Measurements from ENCODE around the gene TYSND1.

The TYSND1 gene

DNA sequence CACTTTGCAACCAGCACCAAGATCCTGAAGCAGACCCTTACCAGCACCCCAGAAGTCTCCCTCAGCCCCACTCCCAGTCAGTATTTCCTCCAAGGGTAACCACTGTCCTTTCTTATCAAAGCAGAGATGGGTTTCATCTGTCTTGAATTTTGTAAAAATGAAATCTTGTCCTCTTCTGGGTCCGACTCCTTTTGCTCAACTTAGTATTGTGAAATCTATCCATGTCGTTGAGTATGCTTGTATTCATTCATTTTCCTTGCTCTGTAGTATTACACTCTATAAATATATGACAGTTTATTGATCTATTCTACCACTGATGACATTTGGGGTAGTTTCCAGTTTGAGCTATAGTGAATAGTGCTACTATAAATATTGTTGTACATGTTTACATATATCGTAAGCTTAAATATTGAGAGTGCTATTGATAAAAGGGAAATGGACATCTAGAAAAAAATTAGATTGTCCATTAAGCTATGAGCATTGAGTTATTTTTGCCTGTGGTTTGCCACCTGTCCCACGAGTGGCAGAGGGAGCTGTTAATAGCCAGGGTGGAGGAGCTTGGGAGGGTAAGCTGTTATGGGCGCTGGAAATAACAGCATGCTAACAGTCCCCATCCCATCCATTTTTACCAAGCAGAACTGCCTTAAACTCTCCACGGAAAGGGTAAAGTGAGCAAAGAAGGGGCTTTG is 50.3 kb downstream of the TYSND1 start:
- H3K9me3 ChIP-seq (ENCODE audit: control insufficient read depth in 2 of 2, low read length in 2 of 2): no peaks in the 10 kb centered on the region
- H3K4me3 ChIP-seq (ENCODE audit: low read length in 2 of 2): no peak overlapping the region
- no peak overlapping the region for H3K9ac ChIP-seq (ENCODE audit: low read depth in 1 of 2, low read length in 2 of 2)
- peaks cover 5 to 9% of the 10 kb centered on the region in 2 donors for H3K36me3 ChIP-seq (ENCODE audit: control insufficient read depth in 2 of 2, insufficient read depth in 2 of 2, low read length in 2 of 2)
- H3K4me1 ChIP-seq (ENCODE audit: control insufficient read depth in 2 of 2, insufficient read depth in 2 of 2, low read length in 2 of 2): no peaks in the 10 kb centered on the region
- no peak overlapping the region for H3K27ac ChIP-seq (ENCODE audit: low read depth in 2 of 2, low read length in 2 of 2)
- H3K27me3 ChIP-seq (ENCODE audit: control insufficient read depth in 2 of 2, insufficient read depth in 2 of 2, low read length in 2 of 2): no peaks in the 10 kb centered on the region

DNA sequence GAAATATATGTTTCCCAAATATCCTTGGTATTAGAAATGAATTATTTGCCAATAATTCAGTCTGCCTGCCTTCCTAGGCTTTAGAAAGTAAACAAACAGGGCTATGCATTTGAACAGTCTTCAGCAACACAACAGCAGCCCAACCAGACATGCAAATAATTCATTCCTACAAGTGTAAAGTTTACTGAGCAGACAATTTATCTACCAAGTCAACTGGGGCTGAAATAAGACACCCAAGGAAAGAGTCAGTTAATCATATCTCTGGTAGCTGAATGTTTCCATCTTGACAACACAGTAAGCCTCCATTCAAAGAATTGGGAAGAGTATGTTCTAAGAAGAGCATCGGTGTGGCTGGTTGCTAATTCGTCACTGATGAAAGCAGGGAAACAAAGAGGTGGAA is 52.2 kb downstream of the TYSND1 start:
- no peaks in the 10 kb centered on the region for H3K27me3 ChIP-seq (ENCODE audit: control insufficient read depth in 2 of 2, insufficient read depth in 2 of 2, low read length in 2 of 2)
- H3K27ac ChIP-seq (ENCODE audit: low read depth in 2 of 2, low read length in 2 of 2): no peak overlapping the region
- H3K9ac ChIP-seq (ENCODE audit: low read depth in 1 of 2, low read length in 2 of 2): no peak overlapping the region
- no peak overlapping the region for H3K4me3 ChIP-seq (ENCODE audit: low read length in 2 of 2)
- peaks cover 0 to 6% of the 10 kb centered on the region in 2 donors for H3K36me3 ChIP-seq (ENCODE audit: control insufficient read depth in 2 of 2, insufficient read depth in 2 of 2, low read length in 2 of 2)
- H3K4me1 ChIP-seq (ENCODE audit: control insufficient read depth in 2 of 2, insufficient read depth in 2 of 2, low read length in 2 of 2): no peaks in the 10 kb centered on the region
- H3K9me3 ChIP-seq (ENCODE audit: control insufficient read depth in 2 of 2, low read length in 2 of 2): no peaks in the 10 kb centered on the region

GRCh38 chr10:70093335-70093944 is 53.1 kb downstream of the TYSND1 start:
- Histone ChIP-seq H3K27me3 (ENCODE audit: control insufficient read depth in 2 of 2, insufficient read depth in 2 of 2, low read length in 2 of 2) (no peaks in the 10 kb centered on the region), H3K4me1 (ENCODE audit: control insufficient read depth in 2 of 2, insufficient read depth in 2 of 2, low read length in 2 of 2) (no peaks in the 10 kb centered on the region), H3K36me3 (ENCODE audit: control insufficient read depth in 2 of 2, insufficient read depth in 2 of 2, low read length in 2 of 2) (peaks cover 0 to 6% of the 10 kb centered on the region in 2 donors), H3K27ac (ENCODE audit: low read depth in 2 of 2, low read length in 2 of 2) (no peak overlapping the region), H3K4me3 (ENCODE audit: low read length in 2 of 2) (no peak overlapping the region), H3K9ac (ENCODE audit: low read depth in 1 of 2, low read length in 2 of 2) (no peak overlapping the region), H3K9me3 (ENCODE audit: control insufficient read depth in 2 of 2, low read length in 2 of 2) (no peaks in the 10 kb centered on the region)

DNA sequence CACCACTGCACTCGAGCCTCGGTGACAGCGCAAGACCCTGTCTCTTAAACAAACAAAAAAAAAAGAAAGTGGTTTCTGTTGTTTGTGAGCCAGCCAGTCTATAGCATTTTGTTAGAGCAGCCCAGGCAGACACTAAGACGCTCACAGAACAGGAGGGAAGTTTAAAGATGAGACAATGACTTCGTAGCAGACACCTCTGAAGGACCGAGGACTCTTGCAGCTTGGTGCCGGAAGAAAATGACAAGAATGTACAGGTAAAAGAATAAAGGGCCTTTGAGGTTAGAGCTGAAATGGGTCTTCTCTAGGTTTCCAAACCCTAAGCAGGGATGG is 54.1 kb downstream of the TYSND1 start:
- Histone ChIP-seq H3K27ac (ENCODE audit: low read depth in 2 of 2, low read length in 2 of 2) (no peak overlapping the region), H3K27me3 (ENCODE audit: control insufficient read depth in 2 of 2, insufficient read depth in 2 of 2, low read length in 2 of 2) (no peaks in the 10 kb centered on the region), H3K36me3 (ENCODE audit: control insufficient read depth in 2 of 2, insufficient read depth in 2 of 2, low read length in 2 of 2) (peaks cover 0 to 6% of the 10 kb centered on the region in 2 donors), H3K9ac (ENCODE audit: low read depth in 1 of 2, low read length in 2 of 2) (no peak overlapping the region), H3K4me3 (ENCODE audit: low read length in 2 of 2) (peak overlapping the region in 1 of 2 donors; percentile 2), H3K4me1 (ENCODE audit: control insufficient read depth in 2 of 2, insufficient read depth in 2 of 2, low read length in 2 of 2) (no peaks in the 10 kb centered on the region), H3K9me3 (ENCODE audit: control insufficient read depth in 2 of 2, low read length in 2 of 2) (no peaks in the 10 kb centered on the region)

DNA sequence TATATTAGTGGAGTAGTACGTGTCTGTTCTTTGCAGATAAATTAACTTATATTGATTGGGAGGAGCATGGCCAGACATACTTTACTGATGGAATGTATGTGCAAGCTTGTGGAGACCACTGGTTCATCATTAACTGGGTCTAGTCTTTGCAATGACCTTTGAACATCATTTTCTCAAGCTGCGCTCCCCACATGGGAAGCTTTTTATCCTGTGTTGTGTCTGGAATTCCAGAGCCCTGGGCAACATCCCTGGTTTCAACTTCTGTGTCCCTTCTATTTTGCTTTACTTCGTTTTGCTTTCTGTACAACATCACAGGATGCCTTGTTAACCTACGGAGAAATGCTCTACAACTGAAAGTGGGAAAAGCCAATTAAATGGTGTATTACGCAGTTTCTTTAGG is 55.5 kb downstream of the TYSND1 start:
- Histone ChIP-seq H3K4me1 (ENCODE audit: control insufficient read depth in 2 of 2, insufficient read depth in 2 of 2, low read length in 2 of 2) (no peaks in the 10 kb centered on the region), H3K4me3 (ENCODE audit: low read length in 2 of 2) (no peak overlapping the region), H3K27me3 (ENCODE audit: control insufficient read depth in 2 of 2, insufficient read depth in 2 of 2, low read length in 2 of 2) (no peaks in the 10 kb centered on the region), H3K9ac (ENCODE audit: low read depth in 1 of 2, low read length in 2 of 2) (no peak overlapping the region), H3K27ac (ENCODE audit: low read depth in 2 of 2, low read length in 2 of 2) (no peak overlapping the region), H3K9me3 (ENCODE audit: control insufficient read depth in 2 of 2, low read length in 2 of 2) (no peaks in the 10 kb centered on the region), H3K36me3 (ENCODE audit: control insufficient read depth in 2 of 2, insufficient read depth in 2 of 2, low read length in 2 of 2) (peaks cover 0 to 6% of the 10 kb centered on the region in 2 donors)

- Histone ChIP-seq H3K27ac (ENCODE audit: low read depth in 2 of 2, low read length in 2 of 2) (no peak overlapping the region), H3K9ac (ENCODE audit: low read depth in 1 of 2, low read length in 2 of 2) (no peak overlapping the region), H3K36me3 (ENCODE audit: control insufficient read depth in 2 of 2, insufficient read depth in 2 of 2, low read length in 2 of 2) (peaks cover 0 to 3% of the 10 kb centered on the region in 2 donors), H3K27me3 (ENCODE audit: control insufficient read depth in 2 of 2, insufficient read depth in 2 of 2, low read length in 2 of 2) (no peaks in the 10 kb centered on the region), H3K4me3 (ENCODE audit: low read length in 2 of 2) (no peak overlapping the region), H3K9me3 (ENCODE audit: control insufficient read depth in 2 of 2, low read length in 2 of 2) (no peaks in the 10 kb centered on the region), H3K4me1 (ENCODE audit: control insufficient read depth in 2 of 2, insufficient read depth in 2 of 2, low read length in 2 of 2) (no peaks in the 10 kb centered on the region)
These were observed 56.5 kb downstream of the TYSND1 start for GRCh38 chr10:70090013-70090412.

DNA sequence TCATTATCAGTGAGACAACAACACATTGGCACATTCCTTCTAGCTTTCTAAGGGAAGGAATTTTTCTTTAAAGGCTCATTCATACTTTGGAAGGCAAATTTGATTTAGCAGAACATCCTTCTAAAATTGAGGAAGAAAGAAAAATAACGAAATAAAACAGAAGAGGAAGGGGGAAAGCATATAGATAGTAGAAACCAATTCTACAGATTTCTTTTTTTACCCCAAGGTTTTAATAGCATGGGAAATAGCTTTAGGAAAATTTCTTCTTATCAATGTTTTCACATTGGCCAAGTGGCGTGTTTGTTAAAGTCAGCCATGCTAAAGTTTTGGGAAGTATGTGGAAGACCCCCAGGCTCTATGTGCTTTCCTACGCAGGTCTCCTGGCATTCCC is 58.2 kb downstream of the TYSND1 start:
- Histone ChIP-seq H3K27me3 (ENCODE audit: control insufficient read depth in 2 of 2, insufficient read depth in 2 of 2, low read length in 2 of 2) (no peaks in the 10 kb centered on the region), H3K4me1 (ENCODE audit: control insufficient read depth in 2 of 2, insufficient read depth in 2 of 2, low read length in 2 of 2) (no peaks in the 10 kb centered on the region), H3K36me3 (ENCODE audit: control insufficient read depth in 2 of 2, insufficient read depth in 2 of 2, low read length in 2 of 2) (no peaks in the 10 kb centered on the region)

More for the DNA sequence above, 58.2 kb downstream of the TYSND1 start:
- H3K27ac ChIP-seq (ENCODE audit: low read depth in 2 of 2, low read length in 2 of 2): no peak overlapping the region
- no peaks in the 10 kb centered on the region for H3K9me3 ChIP-seq (ENCODE audit: control insufficient read depth in 2 of 2, low read length in 2 of 2)
- H3K9ac ChIP-seq (ENCODE audit: low read depth in 1 of 2, low read length in 2 of 2): no peak overlapping the region
- no peak overlapping the region for H3K4me3 ChIP-seq (ENCODE audit: low read length in 2 of 2)

All from mucosa of rectum (tissue), 2 donors.